HG03066 (cell line): ENCODE data around the gene KBTBD3.

Experiments
- ATAC-seq: cut with Tn5 transposase; IDR thresholded peaks from one replicate; pipeline ENCODE4 v1.9.1; 2021; ENCODE audit warnings: low read depth; ENCODE audit not compliant: unreplicated experiment

KBTBD3 gene

DNA sequence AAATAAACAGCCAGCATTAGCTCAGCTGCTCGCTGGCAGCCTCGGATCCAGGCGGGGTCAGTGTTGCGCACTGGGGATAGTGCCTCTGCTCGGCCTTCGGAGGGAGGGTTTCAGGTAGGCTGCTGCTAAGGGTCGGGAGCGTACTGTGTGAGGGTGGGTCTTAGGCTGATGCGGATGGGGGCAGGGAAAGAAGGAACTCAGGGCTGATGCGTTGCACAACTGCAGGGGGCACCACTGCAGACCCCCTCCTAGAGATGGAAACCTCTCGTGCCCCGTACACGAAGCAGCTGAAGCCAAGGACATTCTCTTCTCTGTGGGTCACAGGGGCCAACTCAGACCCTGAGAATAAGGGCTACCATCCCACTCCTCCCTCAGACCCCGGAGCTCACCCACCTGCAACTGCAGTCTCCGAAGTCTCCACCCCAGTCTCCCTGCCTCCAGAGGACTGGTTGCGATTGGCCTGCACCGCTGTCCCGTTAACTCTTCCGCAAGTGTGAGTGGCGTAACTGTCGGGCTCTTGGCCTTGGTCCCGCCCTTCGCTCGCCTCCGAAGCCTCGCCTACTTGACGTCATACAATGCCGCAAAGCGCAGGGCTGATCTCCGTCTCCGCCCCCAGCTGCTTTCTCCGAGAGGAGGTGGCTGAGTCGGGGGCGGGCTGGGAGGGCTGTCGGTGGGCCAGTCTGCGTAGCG is at the start of gene KBTBD3:
Gene KBTBD3, minus strand, starts transcription at position 429 of the 690 bp plus-strand sequence. CDS start 18,250 bp downstream, outside the sequence.
- peak; percentile 94 for ATAC-seq

GRCh38 chr11:106121570-106122320 is 44.6 kb upstream of the KBTBD3 start:
- ATAC-seq, result no peak

- ATAC-seq, result no peak
These were observed 28.8 kb upstream of the KBTBD3 start for GRCh38 chr11:106105986-106106385.

- ATAC-seq, result no peak
These were observed 24.7 kb upstream of the KBTBD3 start for GRCh38 chr11:106101819-106102218.

- no peak for ATAC-seq
These were observed 24.2 kb upstream of the KBTBD3 start for GRCh38 chr11:106101370-106101769.

- ATAC-seq, result no peak
These were observed 21.9 kb upstream of the KBTBD3 start for GRCh38 chr11:106098893-106099553.

- ATAC-seq, result peak; percentile 28
These were observed 15.3 kb upstream of the KBTBD3 start for GRCh38 chr11:106092446-106092845.

GRCh38 chr11:106091480-106092123 is 14.5 kb upstream of the KBTBD3 start:
- peak; percentile 98 for ATAC-seq

- ATAC-seq, result no peak
These were observed 11.7 kb upstream of the KBTBD3 start for GRCh38 chr11:106088896-106089295.

GRCh38 chr11:106087815-106088435 is 10.8 kb upstream of the KBTBD3 start:
- no peak for ATAC-seq

DNA sequence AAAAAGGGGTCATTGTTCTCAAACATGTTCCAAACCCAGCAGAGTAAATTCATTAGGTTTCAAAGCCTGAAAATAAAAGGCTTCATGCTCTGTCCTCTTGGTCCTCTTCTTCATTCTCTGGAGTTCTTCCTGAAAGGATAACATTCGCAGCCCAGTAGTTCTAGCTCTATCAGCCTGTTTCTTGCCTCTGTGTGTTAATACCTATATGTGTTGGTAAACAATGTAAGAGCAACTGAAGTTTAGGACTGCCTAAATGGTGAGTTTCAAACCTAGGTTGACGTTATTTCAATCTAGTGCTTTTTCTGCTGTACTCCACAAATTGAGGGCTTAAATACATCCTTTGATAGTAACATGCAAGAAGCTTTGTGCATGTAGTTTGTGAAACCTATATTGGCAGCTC is 9.7 kb upstream of the KBTBD3 start:
- no peak for ATAC-seq

- ATAC-seq, result no peak
These were observed 9.0 kb upstream of the KBTBD3 start for GRCh38 chr11:106086135-106086534.

GRCh38 chr11:106082096-106082495 is 4.9 kb upstream of the KBTBD3 start:
- ATAC-seq, result no peak

- peak; percentile 19 for ATAC-seq
These were observed 685 bp upstream of the KBTBD3 start, which contains the start of gene AASDHPPT for GRCh38 chr11:106077609-106078455. TSS of gene AASDHPPT (plus strand) at chr11:106077662. CDS start at chr11:106077711, 49 bp downstream.

DNA sequence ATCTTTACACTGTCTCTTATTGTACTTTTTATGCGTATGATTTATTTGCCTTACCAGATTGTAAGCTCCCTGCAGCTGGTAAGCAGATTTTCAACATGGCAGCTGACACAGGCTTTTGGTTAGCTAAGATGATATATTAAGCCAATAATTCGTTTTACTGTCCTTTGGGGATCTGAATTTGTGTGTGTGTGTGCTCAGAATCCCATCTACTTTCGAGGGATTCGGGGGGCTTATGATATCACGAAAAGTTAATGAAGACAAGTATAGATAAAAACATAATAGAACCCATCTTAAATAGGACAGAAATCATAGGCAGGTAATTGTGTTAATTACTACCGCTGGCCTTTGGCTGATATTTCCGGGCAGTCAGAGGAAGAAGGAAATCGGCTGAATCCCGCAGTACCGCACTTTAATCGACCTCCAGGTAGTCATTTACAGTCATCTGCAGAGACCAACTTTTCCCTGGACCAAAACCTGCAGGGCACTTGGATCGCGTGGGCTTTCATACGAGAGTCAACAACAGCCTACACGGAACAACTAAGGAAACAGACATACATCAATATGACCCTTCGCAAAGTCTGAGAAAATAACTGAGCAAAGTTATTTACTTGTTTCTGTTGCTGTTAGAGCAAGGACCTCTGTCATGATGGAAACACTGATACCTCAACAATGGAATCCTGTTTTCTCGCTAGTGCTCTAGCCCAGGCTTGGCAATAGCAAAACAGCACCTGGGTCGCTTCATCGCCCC is 802 bp downstream of the KBTBD3 start:
- no peak for ATAC-seq

GRCh38 chr11:106072804-106073203 is 4.3 kb downstream of the KBTBD3 start:
- no peak for ATAC-seq

- no peak for ATAC-seq
These were observed 6.5 kb downstream of the KBTBD3 start for GRCh38 chr11:106070606-106071005.

- ATAC-seq, result no peak
These were observed 14.1 kb downstream of the KBTBD3 start for GRCh38 chr11:106063009-106063408.
